NCI-H1930 (cell line): Measurements from ENCODE around the gene APOO.

ENCODE experiments used
- DNase-seq, 2 experiments: peaks; one replicate each; lab custom pipeline; 2025; lab: John Stamatoyannopoulos, UW

The APOO gene

GRCh38 chrX:23907498-23908218, at the start of gene APOO, which contains the start of gene CXorf58:
TSS of gene APOO (minus strand) at chrX:23907938. CDS start at chrX:23907702, 236 bp downstream.
TSS of gene CXorf58 (plus strand) at chrX:23908006. CDS start at chrX:23910303, 2,297 bp downstream.
- peak; percentile 82 to 90 for DNase-seq

GRCh38 chrX:23954396-23954795, 46.7 kb upstream of the APOO start:
- no peak for DNase-seq

DNA sequence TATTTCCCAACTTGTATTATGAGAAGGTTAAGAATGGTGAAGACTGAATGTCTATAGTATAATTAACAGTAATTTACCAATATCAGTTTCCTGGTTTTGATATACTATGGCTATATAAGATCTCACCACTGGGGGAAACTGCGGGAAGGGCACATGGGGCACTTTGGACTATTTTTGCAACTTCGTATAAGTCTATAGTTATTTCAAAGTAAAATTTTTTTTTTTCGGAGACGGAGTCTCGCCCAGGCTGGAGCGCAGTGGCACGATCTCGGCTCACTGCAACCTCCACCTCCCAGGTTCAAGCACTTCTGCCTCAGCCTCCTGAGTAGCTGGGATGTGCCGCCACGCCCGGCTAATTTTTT, 46.2 kb upstream of the APOO start:
- DNase-seq, result no peak

DNA sequence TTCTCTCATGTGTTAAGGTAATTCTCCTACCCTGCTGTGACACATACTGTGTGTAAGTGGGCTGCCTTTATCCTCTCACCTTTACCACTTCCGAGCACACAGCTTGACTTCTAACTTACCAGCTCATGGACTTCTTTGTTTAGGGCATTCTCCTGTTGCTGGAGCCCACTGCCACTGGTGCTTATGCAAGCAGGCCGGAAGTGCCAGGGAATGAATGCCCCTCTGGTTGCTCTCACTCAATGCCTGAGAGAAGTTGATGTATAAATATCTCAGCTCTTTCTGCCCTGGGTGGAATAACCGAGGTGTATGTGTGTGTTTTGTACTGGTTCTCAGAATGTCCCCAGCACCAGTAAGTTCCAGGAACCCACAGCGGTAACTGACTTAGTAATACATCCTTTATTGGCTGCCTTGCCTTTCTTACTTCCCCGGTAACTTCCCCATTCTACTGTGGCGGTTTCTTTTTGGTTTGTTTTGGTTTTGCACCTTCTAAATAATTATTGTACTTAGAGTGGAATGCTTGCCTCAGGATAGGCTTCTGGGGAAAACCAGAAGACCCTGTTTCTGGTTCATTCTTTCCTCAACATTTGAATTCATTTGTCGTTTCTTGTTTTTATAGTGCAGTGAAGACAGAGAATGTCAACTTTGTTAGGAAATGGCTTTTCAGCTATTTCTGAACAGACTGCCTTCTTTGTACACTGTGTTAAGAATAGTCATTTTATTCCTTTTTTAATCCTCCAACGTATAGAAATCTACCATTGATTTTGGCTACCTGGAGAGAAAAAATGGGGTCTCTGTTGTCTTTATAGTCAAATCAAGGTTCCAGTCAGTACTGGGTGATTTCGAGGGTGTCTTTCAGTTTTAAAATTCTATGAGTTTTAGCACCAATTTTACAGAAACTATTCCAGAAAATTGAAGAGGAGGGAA, 45.5 kb upstream of the APOO start:
- DNase-seq, result no peak

GRCh38 chrX:23952391-23952790, 44.7 kb upstream of the APOO start:
- DNase-seq, result no peak

GRCh38 chrX:23945206-23945605, 37.5 kb upstream of the APOO start:
- DNase-seq, result no peak

DNA sequence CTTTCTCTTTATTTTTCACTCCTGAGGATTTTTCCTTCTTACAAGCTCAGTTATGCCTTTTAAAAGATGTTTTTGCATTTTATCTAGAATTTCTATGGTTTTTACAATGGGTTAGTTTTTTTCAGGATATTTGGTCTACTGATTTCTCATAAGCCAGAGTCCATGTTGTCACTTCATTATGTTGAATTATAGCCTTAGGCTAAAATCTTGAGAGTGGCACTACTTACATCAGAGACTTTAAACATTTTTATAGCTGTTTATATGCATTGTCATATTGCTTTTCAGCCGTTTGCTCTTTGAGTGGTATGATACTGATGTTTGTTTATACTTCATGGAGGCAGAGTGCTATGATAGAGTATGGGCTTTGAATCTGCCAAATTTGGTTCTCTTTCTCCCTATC, 36.5 kb upstream of the APOO start:
- no peak for DNase-seq

- DNase-seq, result no peak
Measured at GRCh38 chrX:23939203-23939602, 31.5 kb upstream of the APOO start.

DNA sequence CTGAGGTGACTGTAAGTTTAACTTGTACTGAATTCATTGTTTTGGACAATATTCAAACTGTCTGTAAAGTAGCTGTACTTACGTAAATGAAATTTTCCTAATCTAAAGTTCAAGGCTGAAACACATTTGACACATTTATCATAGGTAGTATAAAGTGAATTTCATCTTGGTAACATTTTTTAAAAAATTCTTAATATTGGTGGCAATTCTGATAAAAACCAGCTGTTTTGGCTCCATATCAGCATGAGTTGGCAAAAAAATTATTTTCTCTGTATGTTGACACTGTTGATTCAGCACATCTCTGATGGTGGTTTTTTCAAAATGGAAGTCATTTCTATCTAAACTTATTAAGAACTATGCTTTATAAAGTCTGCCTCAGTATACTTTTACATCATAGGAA, 31.0 kb upstream of the APOO start:
- no peak for DNase-seq

- DNase-seq, result no peak
Measured at GRCh38 chrX:23937100-23937499, 29.4 kb upstream of the APOO start.

DNA sequence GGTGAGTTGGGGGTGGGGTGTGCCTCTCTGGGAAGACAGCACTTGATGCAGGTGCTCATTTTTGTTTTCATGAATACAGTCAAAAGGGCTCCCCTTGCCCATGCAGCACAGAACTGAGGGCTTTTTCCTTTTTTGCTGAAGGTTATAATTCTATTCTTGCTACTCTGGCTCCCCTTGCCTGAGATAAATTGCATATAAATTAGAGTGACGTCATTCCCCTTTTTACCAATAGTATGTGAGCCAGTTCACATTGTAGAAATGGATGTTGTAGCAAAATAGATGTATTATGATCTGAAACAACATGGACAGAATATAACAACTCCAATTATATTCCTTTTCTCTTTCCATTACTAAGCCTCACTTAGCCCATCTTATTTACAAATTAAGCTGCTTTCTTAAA, 28.4 kb upstream of the APOO start:
- no peak for DNase-seq

DNA sequence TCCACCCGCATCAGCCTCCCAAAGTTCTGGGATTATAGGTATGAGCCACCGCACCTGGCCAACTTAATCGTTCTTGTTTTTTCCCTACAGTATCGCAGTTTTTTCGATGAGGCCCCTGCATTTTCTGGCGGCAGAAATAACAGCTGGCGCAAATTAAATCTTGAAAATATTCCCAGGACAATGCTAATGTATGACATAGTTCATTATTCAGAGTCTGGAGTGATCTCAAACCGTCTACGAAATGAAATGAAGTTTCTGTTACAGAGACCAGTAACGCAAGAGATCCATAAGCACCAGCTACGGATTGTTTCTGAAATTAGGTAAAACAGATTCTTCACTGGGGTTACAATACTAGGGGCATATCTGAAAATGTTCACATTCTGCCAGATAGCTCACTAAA, 27.4 kb upstream of the APOO start:
- no peak for DNase-seq

- DNase-seq, result no peak
Measured at GRCh38 chrX:23932046-23932445, 24.3 kb upstream of the APOO start.

- no peak for DNase-seq
Measured at GRCh38 chrX:23930894-23931604, 23.3 kb upstream of the APOO start.

DNA sequence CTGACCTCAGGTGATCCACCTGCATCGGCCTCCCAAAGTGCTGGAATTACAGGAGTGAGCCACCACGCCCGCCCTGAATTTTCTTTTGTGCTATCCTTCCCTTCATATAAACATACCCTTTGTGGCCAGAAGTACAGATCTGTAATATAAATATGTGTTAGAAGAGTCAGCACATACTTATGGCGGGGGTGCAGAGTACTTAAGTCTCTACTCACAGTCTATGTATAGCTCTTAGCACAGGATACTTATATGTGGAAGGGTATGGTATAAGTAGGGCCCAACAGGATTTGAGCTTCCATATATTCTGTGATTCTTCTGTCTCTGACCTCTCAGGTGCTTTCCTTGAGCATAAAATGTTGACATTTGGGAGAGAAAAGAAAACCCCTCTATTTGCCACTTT, 18.3 kb upstream of the APOO start:
- no peak for DNase-seq

GRCh38 chrX:23919706-23920320, 12.1 kb upstream of the APOO start:
- DNase-seq, result no peak

DNA sequence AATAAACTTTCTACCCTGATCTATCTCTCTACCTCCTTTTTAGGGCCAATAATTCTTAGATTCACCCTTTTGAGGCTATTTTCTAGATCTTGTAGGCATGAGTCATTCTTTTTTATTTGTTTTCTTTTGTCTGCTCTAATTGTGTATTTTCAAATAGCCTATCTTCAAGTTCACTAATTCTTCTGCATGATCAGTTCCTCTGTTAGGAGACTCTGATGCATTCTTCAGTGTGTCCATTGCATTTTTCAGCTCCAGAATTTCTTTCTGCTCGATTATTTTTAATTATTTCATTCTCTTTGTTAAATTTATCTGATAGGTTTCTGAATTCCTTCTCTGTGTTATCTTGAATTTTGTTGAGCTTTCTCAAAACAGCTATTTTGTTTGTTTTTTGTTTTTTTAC, 11.4 kb upstream of the APOO start:
- no peak for DNase-seq

- DNase-seq, result no peak
Measured at GRCh38 chrX:23911126-23911835, 3.5 kb upstream of the APOO start.

GRCh38 chrX:23908219-23909004, 674 bp upstream of the APOO start:
- DNase-seq, result no peak

- DNase-seq, result no peak
Measured at GRCh38 chrX:23907111-23907497, 634 bp downstream of the APOO start.

DNA sequence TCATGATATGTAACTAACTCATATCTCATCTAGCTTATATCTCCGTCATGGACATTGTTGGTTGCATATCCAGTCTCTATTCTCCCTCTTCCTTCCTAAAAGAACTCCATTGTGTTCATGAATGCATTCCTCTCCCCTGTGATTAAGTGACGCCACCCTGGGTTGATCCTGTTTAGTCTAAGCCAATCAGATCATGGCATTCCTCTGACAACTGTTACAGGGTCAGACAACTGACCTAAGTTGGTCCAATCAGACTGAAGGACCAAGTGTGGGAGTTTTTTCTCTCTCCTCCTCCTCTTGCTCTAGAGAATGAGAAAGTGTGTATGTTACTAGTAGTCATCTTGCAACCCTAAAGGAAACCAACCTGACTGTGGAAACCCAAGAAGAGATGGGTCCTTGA, 3.6 kb downstream of the APOO start:
- no peak for DNase-seq
